ENCODE results near the gene ABCA8. TPM values are rescaled to one million over a fixed set of nuclear protein-coding genes. Genes with fewer than 3 reads are reported as not detected.

ABCA8 gene
- total RNA-seq = 100 to 1,000 TPM in 1 of 4 donors, 10 to 100 TPM in 3; 81.0 to 137 (median 97.9) TPM

- TF ChIP-seq, protein P1, sequence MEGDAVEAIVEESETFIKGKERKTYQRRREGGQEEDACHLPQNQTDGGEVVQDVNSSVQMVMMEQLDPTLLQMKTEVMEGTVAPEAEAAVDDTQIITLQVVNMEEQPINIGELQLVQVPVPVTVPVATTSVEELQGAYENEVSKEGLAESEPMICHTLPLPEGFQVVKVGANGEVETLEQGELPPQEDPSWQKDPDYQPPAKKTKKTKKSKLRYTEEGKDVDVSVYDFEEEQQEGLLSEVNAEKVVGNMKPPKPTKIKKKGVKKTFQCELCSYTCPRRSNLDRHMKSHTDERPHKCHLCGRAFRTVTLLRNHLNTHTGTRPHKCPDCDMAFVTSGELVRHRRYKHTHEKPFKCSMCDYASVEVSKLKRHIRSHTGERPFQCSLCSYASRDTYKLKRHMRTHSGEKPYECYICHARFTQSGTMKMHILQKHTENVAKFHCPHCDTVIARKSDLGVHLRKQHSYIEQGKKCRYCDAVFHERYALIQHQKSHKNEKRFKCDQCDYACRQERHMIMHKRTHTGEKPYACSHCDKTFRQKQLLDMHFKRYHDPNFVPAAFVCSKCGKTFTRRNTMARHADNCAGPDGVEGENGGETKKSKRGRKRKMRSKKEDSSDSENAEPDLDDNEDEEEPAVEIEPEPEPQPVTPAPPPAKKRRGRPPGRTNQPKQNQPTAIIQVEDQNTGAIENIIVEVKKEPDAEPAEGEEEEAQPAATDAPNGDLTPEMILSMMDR (IDR thresholded peaks at IDR 0.05; ENCODE audit: low read depth) = no peak
Observed at GRCh38 chr17:68955181-68955841, at the start of gene ABCA8. ABCA8 (minus strand) TSS chr17:68955392; CDS start chr17:68942034, 13,358 bp downstream.

DNA sequence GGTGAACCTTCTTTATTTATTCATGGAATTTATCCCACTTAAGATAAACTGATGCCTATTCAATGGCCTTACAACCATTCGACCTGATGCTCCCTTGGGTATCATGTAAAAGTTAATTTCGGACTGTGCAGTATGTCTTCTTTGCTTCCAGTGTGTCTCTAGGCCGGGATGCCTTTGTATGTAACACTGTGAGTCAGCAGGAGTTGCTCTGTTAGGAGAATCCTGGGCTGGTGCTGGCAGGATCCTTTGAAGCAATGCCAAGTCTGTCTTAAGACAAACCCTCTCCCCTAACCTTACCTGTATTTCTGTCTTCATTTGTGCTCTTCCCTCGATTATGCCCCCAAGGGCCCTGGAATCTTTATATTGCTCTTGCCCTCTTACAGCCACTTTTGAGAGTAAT, 37.9 kb upstream of the ABCA8 start:
- TF ChIP-seq, protein P1 (IDR thresholded peaks at IDR 0.05; ENCODE audit: low read depth) = no peak

DNA sequence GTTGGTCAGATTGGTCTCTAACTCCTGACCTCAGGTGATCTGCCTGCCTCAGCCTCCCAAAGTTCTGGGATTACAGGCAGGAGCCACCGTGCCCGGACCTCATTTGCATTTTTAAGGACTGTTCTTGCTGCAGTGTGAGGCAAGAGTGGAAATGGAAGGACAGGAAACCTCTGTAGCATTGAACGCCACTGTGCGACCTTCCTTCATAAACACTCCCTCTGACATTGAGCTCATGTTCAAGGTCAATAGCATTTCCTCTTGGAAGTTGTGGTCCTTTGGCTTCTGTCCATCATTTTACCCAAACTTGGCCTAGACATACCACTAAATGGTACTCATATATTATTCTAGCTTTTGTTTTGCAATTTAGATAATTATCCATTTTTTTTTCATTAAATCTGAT, 32.8 kb upstream of the ABCA8 start:
- TF ChIP-seq, protein P1 (IDR thresholded peaks at IDR 0.05; ENCODE audit: low read depth) = no peak

DNA sequence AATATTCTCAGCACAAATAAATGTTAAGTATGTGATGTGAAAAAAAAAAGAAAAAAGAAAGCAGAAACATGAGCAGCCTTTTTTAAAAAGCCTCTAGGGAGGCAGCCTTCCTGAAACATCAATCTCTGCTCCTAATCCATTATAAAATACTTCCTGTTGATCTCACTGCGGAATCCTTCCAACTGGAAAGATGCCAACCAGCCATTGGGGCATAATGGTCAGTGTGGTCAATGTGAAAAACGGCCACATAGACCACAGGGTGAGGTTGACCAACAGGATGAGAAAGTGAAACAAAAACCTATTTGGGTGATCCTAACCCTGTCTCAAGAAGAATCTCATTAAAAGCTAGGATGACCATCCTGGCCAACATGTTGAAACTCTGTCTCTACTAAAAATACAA, 26.1 kb upstream of the ABCA8 start:
- TF ChIP-seq, protein P1 (IDR thresholded peaks at IDR 0.05; ENCODE audit: low read depth) = no peak

- TF ChIP-seq, protein P1 (IDR thresholded peaks at IDR 0.05; ENCODE audit: low read depth) = no peak
Observed at GRCh38 chr17:68973098-68973846, 18.1 kb upstream of the ABCA8 start.

DNA sequence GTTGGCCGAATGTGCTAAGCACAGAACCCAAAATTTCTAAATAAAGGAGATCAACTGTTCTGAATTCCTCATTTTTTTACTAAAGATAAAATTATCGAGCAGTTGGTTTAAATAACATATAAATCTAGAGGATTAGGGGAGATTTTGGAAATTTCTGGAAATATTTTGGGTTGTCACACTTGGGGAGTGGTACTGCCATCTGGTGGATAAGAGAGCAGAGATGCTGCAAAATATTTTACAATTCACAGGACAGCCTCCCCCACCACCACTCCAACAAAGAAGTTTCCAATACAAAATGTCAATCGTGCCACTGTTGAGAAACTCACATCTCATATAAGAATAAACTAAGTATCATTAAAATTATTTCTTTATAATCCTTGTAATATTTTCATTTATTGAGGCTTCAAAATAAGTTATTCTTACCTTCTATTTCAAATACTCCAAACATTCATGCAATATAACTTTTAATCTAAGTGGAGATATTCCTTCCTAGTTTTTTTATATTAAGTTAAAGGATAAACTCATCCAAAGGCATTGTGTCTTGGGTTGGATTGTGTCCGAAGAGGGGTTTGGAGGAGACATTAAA, 17.0 kb upstream of the ABCA8 start:
- TF ChIP-seq, protein P1 (IDR thresholded peaks at IDR 0.05; ENCODE audit: low read depth) = no peak

DNA sequence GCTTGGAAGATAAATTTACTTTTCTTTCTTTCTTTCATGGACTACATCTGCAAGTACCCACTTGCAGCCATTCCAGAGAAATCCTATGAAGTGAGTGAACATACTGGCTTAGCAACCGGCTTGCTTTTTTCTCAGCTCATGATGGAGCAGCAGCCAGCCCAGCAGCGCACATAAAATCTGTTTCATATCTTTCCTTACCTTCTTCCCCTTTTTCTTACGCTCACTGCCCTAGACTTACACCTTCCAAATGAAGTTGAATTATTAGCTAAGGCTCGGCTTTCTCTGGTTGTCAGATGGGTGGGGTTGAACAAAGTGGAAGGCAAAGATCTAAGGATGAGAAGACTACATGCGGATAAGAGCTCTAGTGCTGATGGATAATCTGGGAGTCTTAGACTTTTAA, 13.9 kb upstream of the ABCA8 start:
- TF ChIP-seq, protein P1 (IDR thresholded peaks at IDR 0.05; ENCODE audit: low read depth) = no peak
